Activated T-helper 2 cell treated with anti-CD3 and anti-CD28 coated beads, Interferon-gamma antibody, Interleukin-2, Interleukin-4, amounts not matched to agents 10 μg/mL and 5 μg/mL and 100 μg/mL, durations not matched to agents 14 hours and 24 hours and 36 hours (primary cell): ENCODE data around the gene KIF5C. TPM values are rescaled to one million over a fixed set of nuclear protein-coding genes. Genes with fewer than 3 reads are reported as not detected.

Experiments
- DNase-seq: peaks from one replicate; pipeline ENCODE4 v3.0.0; 2021; ENCODE audit warnings: low spot score
- H3K27ac Mint-ChIP-seq: one replicate; pipeline ENCODE4 v1.8.0; 2021; ENCODE audit warnings: mixed read lengths
- H3K27me3 Mint-ChIP-seq: one replicate; pipeline ENCODE4 v1.8.0; 2021; ENCODE audit warnings: low read depth, mixed read lengths
- H3K36me3 Mint-ChIP-seq: one replicate; pipeline ENCODE4 v1.8.0; 2021; ENCODE audit warnings: low read depth, mixed read lengths
- H3K4me1 Mint-ChIP-seq: one replicate; pipeline ENCODE4 v1.8.0; 2021; ENCODE audit warnings: low read depth, mixed read lengths
- H3K4me3 Mint-ChIP-seq: one replicate; pipeline ENCODE4 v1.8.0; 2021; ENCODE audit warnings: low read depth, mild to moderate bottlenecking, moderate library complexity, mixed read lengths
- H3K9me3 Mint-ChIP-seq: one replicate; pipeline ENCODE4 v1.8.0; 2021; ENCODE audit warnings: mixed read lengths
- intact Hi-C: fragments of 100-400 bp; cut with micrococcal nuclease; formaldehyde crosslinking; loops from one replicate; pipeline ENCODE4 v1.15.1; 2023
- total RNA-seq: library from RNA; stranded (reverse); gene quantifications from 2 replicates; pipeline ENCODE4 v1.2.3, GENCODE V29; 2022

Gene KIF5C
- total RNA-seq, 1 donor from 2014 or later: 12.9 TPM

DNA sequence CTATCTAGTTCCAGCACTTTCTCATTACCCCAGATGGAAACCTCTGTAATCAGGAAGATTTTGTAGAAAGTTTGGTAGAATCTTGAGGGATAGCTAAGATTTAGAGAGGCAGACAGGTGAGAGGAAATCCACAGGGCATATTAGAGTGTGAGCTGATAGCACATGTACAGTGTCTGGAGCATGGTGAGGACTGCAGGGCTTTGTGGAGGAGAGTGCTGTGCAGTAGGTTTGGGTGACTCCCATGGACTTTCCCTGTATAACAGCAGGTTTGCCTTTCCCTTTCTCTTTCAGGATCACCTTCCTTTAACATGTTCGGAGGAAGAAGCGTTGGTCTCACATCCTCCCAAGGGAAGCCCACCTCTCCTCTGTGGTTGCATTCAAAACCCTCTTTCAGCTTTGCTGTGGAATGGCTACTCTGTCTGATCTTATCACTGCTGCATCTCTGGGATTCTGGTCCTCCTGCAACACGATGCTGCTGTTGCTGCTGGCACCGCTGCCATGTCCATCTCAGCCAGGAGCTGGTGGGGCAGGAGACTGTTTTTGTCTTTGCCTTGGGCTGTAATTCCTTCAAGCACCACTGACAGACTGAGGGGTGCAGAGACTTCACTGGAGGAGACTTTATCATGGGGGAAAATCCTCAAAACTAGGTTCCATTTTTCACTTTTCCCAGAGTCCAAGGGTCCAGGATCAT lies 7.8 kb upstream of the KIF5C start:
- peaks cover 28% of the 10 kb centered on the region for H3K27me3 Mint-ChIP-seq
- peaks cover 6% of the 10 kb centered on the region for H3K4me1 Mint-ChIP-seq
- H3K4me3 Mint-ChIP-seq: no peak overlapping the region

DNA sequence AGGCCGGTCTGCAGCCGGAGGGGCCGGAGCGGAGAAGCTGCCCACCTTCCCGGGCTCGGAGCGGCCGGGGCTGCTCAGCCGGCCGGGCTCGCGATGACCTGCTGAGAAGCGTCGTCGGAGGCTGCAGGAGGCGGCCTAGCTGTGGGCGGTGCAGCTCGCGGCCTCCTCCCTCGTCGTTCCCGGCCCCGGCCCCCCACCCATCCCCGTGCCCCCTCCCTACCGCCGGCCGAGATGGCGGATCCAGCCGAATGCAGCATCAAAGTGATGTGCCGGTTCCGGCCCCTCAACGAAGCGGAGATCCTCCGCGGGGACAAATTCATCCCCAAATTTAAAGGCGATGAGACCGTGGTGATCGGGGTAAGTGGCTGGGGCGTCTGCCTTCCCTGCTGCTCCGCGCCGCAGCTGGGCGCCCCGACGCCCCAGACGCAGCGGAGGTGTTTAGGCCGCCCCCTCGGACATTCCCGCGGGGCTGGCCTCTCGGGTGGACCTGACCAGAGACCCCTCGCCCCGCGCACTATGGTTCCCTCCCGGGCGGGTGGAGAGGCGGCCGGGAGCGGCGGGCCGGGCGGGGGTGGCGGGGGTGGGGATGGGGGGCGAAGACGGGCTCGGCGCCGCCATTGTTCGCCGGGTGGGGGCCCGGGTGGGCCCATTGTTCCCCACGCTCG lies 492 bp downstream of the KIF5C start:
- Mint-ChIP-seq H3K9me3 (peaks cover under 1% of the 10 kb centered on the region), H3K4me1 (peaks cover 10% of the 10 kb centered on the region), H3K4me3 (peak overlapping the region; percentile 84), H3K36me3 (peaks cover 7% of the 10 kb centered on the region), H3K27ac (no peak overlapping the region), H3K27me3 (peaks cover 17% of the 10 kb centered on the region)
- DNase-seq: no peak
- intact Hi-C loops: loop anchor here (1.0 to 5.0 kb wide), 6 partner anchors 52 to 855 kb away; partner anchors contain the start of genes EPC2 and ORC4

More for the DNA sequence above, 7.8 kb upstream of the KIF5C start:
- peaks cover 3% of the 10 kb centered on the region for H3K9me3 Mint-ChIP-seq
- intact Hi-C loops: no loop called here
- H3K27ac Mint-ChIP-seq: no peak overlapping the region
- DNase-seq: no peak
- H3K36me3 Mint-ChIP-seq: no peaks in the 10 kb centered on the region

DNA sequence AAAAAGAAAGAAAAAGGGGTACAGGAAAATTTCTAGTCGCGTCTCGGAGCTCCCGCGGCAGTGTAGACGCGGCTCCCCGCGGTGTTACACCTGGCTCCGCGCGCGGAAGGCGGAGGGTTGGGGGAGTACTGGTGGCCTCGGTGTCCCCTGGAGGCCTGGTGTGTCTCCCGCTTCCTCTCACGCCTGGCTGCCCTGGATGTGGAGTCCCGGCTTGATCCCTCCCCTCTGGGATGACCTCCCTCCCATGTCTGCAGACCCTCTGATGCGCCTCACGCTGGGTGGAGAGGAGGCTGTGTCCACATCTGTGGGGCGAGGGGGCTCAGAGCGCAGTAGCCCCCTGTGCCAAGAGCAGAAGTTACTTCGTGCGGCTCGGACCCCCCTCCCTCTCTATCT lies 1.2 kb downstream of the KIF5C start:
- peaks cover 9% of the 10 kb centered on the region for H3K36me3 Mint-ChIP-seq
- H3K9me3 Mint-ChIP-seq: peaks cover 6% of the 10 kb centered on the region
- DNase-seq: no peak
- peak overlapping the region; percentile 49 for H3K27ac Mint-ChIP-seq
- peak overlapping the region; percentile 84 for H3K4me3 Mint-ChIP-seq
- intact Hi-C loops: loop anchor here (5.0 kb wide), 2 partner anchors 126 to 354 kb away; no protein-coding TSS in a partner anchor
- peaks cover 17% of the 10 kb centered on the region for H3K27me3 Mint-ChIP-seq
- peaks cover 10% of the 10 kb centered on the region for H3K4me1 Mint-ChIP-seq

DNA sequence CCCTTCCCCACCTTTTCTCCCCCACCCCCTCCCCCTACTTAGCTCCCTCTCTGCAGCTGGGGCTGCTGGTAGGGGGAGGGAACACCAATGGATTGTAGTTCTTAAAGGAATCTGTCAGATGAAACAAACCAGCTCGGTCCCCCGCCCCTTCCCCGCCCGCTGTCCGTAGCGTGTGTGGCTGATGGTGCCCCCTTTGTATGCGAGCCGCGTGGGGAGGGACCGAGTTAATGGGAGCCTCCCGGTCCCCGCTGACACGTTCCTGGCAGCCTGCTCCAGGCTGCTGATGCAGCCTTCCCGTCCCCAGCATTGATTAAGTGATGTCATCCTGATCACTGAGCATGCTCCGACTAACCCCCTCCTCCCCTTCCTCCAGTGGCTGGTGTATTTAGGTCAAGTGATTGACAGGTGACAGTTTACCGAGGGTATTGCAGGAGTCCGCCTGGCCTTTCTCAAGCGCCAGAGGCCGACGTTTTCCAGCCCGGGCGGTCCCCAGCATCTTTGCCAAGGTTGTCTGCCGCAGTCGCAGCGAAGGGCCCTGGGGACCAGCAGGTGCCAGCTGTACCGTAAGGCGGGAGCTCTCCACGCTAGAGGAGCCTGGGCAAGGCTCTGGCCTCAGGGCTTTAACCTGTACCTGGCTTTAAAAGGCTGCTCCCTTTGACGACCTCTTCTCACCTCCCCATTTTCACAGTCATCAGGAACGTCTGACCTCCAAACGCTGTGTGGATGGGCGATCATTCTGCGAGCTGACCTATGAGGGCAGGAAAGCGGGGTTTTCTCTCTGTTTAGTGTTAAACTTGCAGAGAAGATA lies 1.8 kb downstream of the KIF5C start:
- Mint-ChIP-seq H3K4me1 (peaks cover 10% of the 10 kb centered on the region), H3K27me3 (peaks cover 17% of the 10 kb centered on the region), H3K36me3 (peaks cover 9% of the 10 kb centered on the region), H3K27ac (peak overlapping the region; percentile 51), H3K4me3 (peak overlapping the region; percentile 84), H3K9me3 (peaks cover 6% of the 10 kb centered on the region)
- DNase-seq: peak; percentile 53
- intact Hi-C loops: loop anchor here (5.0 kb wide), 2 partner anchors 126 to 354 kb away; no protein-coding TSS in a partner anchor

DNA sequence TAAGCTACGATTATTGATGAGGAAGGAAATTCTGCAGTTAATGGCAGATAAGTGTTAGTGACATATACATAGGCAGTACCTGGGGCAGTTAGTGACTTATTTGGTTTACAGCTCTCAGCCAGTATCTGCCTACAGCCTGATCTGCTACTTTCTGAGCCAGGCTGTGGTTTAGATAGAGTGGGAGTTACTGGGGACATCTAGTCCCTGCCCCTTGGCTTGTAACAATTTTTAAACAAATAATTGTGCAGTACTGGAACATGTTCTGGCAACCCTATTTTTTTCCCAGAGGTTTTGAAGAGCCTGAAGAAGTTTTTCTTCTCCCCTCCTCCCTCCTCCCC lies 2.3 kb downstream of the KIF5C start:
- intact Hi-C loops: loop anchor here (5.0 kb wide), 2 partner anchors 125 to 355 kb away; no protein-coding TSS in a partner anchor
- no peak for DNase-seq
- Mint-ChIP-seq H3K36me3 (peaks cover 9% of the 10 kb centered on the region), H3K4me1 (peaks cover 10% of the 10 kb centered on the region), H3K9me3 (peaks cover 6% of the 10 kb centered on the region), H3K4me3 (peak overlapping the region; percentile 84), H3K27me3 (peaks cover 15% of the 10 kb centered on the region), H3K27ac (no peak overlapping the region)

DNA sequence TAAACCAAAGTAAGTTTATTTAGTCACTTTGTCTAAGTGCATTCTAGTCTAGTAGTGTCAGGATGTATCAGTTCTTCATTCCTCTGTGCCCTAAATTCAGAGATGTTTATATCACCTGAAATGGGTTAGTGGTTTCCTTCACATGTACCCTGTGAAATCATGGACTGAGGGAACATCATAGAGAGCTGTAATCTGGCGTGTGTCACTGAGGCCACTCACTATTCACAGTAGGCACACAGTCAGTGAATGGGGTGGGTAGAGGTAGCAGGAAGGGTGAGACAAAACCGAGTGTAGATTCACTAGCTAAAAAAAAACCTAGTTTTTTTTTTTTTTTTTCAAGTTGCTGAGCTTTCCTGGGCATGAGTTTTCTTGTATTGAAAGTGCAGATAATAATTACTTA lies 5.6 kb downstream of the KIF5C start:
- Mint-ChIP-seq H3K9me3 (peaks cover 6% of the 10 kb centered on the region), H3K4me3 (no peak overlapping the region)
- DNase-seq: no peak

DNA sequence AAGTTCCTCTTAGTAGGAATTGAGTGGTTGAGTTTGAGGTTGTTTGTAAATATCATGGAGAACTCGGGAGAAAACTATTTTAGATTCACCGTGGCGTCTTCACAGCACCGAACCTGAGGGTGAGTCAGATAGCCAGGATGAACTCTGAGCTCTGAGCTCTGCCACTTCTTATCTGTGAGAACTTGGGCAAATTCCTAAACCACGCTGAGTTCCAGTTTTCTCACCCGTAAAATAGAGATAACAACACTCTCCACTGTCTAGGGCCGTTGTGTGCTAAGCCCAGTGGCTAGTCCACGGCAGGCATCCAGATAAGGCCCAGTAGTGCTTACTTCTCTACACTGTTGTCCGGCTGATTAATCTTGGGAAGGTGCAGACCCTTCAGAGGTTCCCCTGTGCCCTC lies 7.0 kb downstream of the KIF5C start:
- peaks cover 20% of the 10 kb centered on the region for H3K27me3 Mint-ChIP-seq
- peaks cover 9% of the 10 kb centered on the region for H3K36me3 Mint-ChIP-seq

More for the DNA sequence above, 5.6 kb downstream of the KIF5C start:
- Mint-ChIP-seq H3K4me1 (peaks cover 8% of the 10 kb centered on the region), H3K36me3 (peaks cover 9% of the 10 kb centered on the region), H3K27ac (no peak overlapping the region), H3K27me3 (peaks cover 21% of the 10 kb centered on the region)
- intact Hi-C loops: no loop called here

DNA sequence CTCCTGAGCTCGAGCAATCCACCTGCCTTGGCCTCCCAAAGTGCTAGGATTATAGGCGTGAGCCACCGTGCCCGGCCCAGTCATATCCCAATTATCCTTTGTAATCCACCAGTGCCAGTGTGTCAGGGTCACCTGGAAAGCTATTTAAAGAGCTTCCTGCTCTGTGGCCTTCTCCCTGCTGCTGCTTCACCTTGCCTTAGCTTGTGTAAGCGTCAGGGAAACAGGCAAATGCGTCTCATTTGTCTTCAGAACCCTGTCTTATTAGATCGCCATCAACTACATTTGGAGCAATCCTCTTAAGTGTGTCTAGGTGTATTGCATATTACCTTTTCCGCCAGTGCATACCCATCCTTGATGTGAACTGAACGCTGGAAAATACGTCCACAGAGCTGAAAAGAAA lies 10.2 kb downstream of the KIF5C start:
- Mint-ChIP-seq H3K4me1 (peaks cover 12% of the 10 kb centered on the region), H3K4me3 (no peak overlapping the region), H3K36me3 (peaks cover 10% of the 10 kb centered on the region), H3K27me3 (peaks cover 33% of the 10 kb centered on the region), H3K9me3 (peaks cover 8% of the 10 kb centered on the region), H3K27ac (no peak overlapping the region)
- intact Hi-C loops: no loop called here
- no peak for DNase-seq

More for the DNA sequence above, 7.0 kb downstream of the KIF5C start:
- peaks cover 6% of the 10 kb centered on the region for H3K9me3 Mint-ChIP-seq
- no peak overlapping the region for H3K4me3 Mint-ChIP-seq
- no peak for DNase-seq
- no peak overlapping the region for H3K27ac Mint-ChIP-seq
- intact Hi-C loops: no loop called here
- peaks cover 4% of the 10 kb centered on the region for H3K4me1 Mint-ChIP-seq

DNA sequence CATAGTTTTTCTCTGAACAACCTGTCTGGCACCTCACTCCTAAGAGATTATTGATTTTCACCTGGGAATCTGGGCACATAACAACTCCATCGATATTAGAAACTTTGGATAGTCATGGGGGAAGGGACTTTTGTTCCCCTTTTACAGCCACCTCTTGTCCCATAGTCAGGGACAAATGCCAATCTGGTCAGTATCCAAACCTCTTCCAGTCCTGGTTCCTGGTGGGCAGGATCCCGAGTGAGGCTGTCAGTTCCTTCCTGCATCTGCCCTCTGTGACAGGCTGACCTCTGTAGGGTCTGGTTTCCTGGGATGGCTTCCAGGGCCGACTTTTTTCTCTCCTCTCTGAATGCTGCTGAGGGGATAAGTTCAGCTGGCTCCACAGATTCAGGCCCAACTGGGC lies 11.0 kb downstream of the KIF5C start:
- DNase-seq: no peak
- peaks cover 34% of the 10 kb centered on the region for H3K27me3 Mint-ChIP-seq
- H3K27ac Mint-ChIP-seq: no peak overlapping the region
- peaks cover 12% of the 10 kb centered on the region for H3K4me1 Mint-ChIP-seq
- H3K4me3 Mint-ChIP-seq: no peak overlapping the region
- intact Hi-C loops: no loop called here
- peaks cover 6% of the 10 kb centered on the region for H3K36me3 Mint-ChIP-seq
- H3K9me3 Mint-ChIP-seq: peaks cover 4% of the 10 kb centered on the region

DNA sequence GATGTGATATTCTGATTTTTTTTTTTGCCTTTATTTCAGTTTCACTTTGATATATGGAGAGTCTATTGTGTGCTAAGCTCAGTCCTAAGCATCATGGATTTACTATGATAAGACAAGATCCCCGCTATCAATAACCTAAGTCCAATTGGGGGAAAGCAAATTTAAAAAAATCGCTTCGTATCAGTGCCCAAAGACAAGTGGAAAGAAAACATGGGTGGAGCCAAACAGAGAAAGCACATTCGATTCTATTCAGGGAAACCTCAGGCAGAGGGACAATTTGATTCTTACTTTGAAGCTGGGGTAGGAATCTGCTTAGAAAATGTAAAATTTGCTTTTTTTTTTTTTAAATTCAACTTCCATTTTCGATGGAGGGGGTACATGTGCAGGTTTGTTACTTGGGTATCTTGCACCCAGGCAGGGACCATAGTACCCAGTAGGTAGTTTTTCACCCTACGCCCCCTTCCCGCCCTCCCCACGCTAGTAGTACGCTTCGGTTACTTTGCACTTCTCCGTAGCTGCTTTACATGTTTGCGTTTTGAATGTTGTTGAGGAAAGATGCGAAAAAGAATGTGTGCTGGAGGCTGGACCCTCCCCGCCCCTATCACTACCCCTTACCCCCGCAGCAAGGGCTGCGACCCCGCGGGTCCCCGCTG lies 12.4 kb downstream of the KIF5C start:
- peaks cover 34% of the 10 kb centered on the region for H3K27me3 Mint-ChIP-seq
- no peak overlapping the region for H3K27ac Mint-ChIP-seq
- H3K4me1 Mint-ChIP-seq: peaks cover 12% of the 10 kb centered on the region
- H3K36me3 Mint-ChIP-seq: peaks cover 11% of the 10 kb centered on the region
- intact Hi-C loops: no loop called here
- H3K4me3 Mint-ChIP-seq: peak overlapping the region; percentile 77
- peaks cover 12% of the 10 kb centered on the region for H3K9me3 Mint-ChIP-seq
- DNase-seq: no peak

DNA sequence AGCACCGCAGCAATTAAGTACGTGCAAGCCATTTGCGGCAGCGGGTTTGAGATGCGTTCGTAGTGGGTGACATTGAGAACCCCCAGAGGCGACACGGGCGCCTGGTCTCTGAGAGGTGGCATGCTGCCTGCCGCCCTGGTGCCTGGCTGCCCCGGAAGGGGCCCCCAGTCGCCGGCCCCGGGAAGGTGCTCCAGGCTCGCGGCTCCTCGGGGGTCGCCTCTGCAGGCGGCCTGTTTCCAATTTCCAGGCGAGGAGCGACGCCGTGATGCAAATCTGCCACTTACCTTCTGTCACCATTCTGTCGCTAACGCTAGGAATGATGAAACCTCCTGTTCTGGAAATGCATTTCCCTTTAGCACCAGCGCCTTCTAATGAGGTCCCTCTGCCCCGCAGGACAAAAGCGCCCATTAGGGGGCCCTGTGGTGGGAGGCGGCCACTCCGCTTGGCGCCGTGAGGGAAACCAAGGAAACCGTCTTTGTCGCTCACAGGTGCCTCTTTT lies 13.0 kb downstream of the KIF5C start:
- no peak for DNase-seq
- peaks cover 34% of the 10 kb centered on the region for H3K27me3 Mint-ChIP-seq
- H3K4me1 Mint-ChIP-seq: peaks cover 12% of the 10 kb centered on the region
- no peak overlapping the region for H3K27ac Mint-ChIP-seq
- H3K36me3 Mint-ChIP-seq: peaks cover 15% of the 10 kb centered on the region
- peak overlapping the region; percentile 77 for H3K4me3 Mint-ChIP-seq
- peaks cover 18% of the 10 kb centered on the region for H3K9me3 Mint-ChIP-seq
- intact Hi-C loops: no loop called here

DNA sequence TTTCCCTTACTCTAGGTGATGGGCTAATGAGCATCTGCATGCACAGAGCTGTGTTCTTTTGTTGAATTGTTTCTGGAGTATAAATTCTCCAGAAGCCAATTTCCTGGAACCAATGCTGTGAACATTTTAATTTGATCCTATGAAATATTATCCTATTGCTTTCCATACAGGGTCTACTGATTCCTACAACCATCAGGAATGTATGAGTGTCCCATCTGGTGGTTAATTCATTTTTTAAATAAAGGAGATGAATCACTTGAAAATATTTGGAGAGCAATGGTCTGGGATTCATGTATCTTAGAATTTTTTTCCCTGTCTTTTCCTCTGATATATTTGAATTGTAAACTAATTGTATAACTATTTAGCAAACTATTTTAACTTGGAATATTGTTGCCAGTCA lies 14.0 kb downstream of the KIF5C start:
- Mint-ChIP-seq H3K27me3 (peaks cover 34% of the 10 kb centered on the region), H3K27ac (no peak overlapping the region), H3K9me3 (peaks cover 27% of the 10 kb centered on the region), H3K4me3 (peak overlapping the region; percentile 72), H3K36me3 (peaks cover 23% of the 10 kb centered on the region), H3K4me1 (peaks cover 20% of the 10 kb centered on the region)
- DNase-seq: no peak
- intact Hi-C loops: no loop called here
